Measurements from ENCODE around the gene SRRM4. TPM values are rescaled to one million over a fixed set of nuclear protein-coding genes. Genes with fewer than 3 reads are reported as not detected.

SRRM4 gene
- total and polyA plus RNA-seq, 3 donors from 2014 or later: 0.37 to 1.4 (median 0.79) TPM

DNA sequence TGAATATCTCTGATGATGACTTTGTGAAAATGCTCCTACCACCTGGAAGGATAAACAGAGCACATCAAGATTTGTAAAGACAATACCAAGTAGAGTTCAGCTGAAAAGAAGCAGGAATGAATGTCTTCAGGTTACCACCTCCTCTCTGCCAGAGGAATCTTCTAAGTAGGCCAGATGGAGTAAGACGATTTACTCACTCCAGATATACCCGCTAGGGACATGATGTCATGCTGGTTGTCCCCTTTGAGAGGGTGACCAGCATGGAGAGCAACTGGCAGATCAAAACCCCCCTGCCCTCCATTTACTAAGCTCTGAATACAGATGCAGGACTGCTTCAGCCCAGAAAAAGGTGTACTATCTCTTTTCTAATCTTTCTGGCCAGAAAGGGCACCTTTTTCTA, 158.1 kb downstream of the SRRM4 start:
- TF ChIP-seq, protein P1, sequence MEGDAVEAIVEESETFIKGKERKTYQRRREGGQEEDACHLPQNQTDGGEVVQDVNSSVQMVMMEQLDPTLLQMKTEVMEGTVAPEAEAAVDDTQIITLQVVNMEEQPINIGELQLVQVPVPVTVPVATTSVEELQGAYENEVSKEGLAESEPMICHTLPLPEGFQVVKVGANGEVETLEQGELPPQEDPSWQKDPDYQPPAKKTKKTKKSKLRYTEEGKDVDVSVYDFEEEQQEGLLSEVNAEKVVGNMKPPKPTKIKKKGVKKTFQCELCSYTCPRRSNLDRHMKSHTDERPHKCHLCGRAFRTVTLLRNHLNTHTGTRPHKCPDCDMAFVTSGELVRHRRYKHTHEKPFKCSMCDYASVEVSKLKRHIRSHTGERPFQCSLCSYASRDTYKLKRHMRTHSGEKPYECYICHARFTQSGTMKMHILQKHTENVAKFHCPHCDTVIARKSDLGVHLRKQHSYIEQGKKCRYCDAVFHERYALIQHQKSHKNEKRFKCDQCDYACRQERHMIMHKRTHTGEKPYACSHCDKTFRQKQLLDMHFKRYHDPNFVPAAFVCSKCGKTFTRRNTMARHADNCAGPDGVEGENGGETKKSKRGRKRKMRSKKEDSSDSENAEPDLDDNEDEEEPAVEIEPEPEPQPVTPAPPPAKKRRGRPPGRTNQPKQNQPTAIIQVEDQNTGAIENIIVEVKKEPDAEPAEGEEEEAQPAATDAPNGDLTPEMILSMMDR (IDR thresholded peaks at IDR 0.05): no peak
- TF ChIP-seq POLR2A (IDR thresholded peaks at IDR 0.05): no peak
- intact Hi-C loops (cut with DNase I; ENCODE audit: low total_unique reads): no loop called here
- DNase-seq: no peak
- Histone ChIP-seq H3K4me3 (no peak overlapping the region), H3K9me3 (no peaks in the 10 kb centered on the region), H3K4me1 (no peaks in the 10 kb centered on the region), H3K27me3 (no peaks in the 10 kb centered on the region), H3K36me3 (ENCODE audit: low read depth, missing control alignments) (no peaks in the 10 kb centered on the region), H3K27ac (no peak overlapping the region)
- WGBS, 2 donors: 73 to 81% methylated on average over 2 of the region's 2 CpGs

DNA sequence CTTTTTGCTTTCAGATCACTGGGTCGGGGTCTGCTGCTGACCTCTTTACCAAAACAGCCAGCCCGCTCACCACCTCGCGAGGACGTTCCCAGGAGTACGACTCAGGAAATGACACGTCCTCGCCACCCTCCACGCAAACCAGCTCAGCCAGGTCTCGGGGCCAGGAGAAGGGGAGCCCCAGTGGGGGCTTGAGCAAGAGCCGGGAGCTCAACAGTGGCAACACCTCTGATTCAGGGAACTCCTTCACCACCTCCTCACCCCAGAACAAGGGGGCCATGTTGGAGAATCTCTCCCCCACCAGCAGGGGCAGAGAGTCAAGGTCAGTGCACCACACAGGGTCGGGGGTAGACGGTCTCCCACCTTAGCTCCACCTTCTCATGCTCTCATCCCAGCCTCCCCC, 164.0 kb downstream of the SRRM4 start:
- Histone ChIP-seq H3K27me3 (no peaks in the 10 kb centered on the region), H3K4me1 (no peaks in the 10 kb centered on the region), H3K36me3 (ENCODE audit: low read depth, missing control alignments) (no peaks in the 10 kb centered on the region), H3K4me3 (no peak overlapping the region), H3K27ac (no peak overlapping the region), H3K9me3 (no peaks in the 10 kb centered on the region)
- no peak for DNase-seq
- intact Hi-C loops (cut with DNase I; ENCODE audit: low total_unique reads): no loop called here
- no peak for TF ChIP-seq POLR2A (IDR thresholded peaks at IDR 0.05)
- TF ChIP-seq, protein P1 (IDR thresholded peaks at IDR 0.05): no peak
- 64 to 68% methylated on average over 13 of the region's 13 CpGs for WGBS, 2 donors

DNA sequence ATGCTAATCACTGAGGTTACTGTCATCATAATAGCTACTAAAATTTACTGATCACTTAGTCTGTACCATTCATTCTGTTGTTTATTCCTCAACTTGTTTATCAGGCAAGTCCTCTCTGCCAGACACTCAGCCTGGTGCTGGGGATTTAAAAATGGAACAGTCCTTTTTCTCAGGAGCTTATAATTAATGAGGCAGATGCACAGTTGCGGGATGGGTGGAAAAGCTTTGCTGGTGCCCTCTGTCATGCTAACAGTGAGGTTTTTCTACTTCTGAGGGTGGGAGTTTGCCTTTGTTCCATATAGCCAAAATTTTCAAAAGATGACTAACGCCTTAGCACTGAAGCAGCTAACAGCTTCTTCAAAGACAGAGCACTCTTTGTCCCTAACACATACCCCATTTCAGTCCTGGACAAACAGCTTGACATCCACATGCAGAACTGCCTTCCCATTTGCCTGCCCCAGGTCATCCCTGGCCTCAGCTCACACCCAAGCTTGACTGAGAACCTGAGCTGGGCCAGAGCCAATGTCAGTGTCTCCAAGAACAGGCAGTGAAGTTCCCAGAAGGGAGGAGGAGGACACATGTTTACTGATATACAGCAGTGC, 166.6 kb downstream of the SRRM4 start:
- no peak overlapping the region for H3K27ac ChIP-seq
- no peak overlapping the region for H3K4me3 ChIP-seq
- peak; percentile 20 for DNase-seq
- WGBS, 2 donors: 50 to 64% methylated on average over 2 of the region's 2 CpGs
- intact Hi-C loops (cut with DNase I; ENCODE audit: low total_unique reads): no loop called here
- H3K4me1 ChIP-seq: no peaks in the 10 kb centered on the region
- no peak for TF ChIP-seq POLR2A (IDR thresholded peaks at IDR 0.05)
- TF ChIP-seq, protein P1 (IDR thresholded peaks at IDR 0.05): no peak
- no peaks in the 10 kb centered on the region for H3K27me3 ChIP-seq
- H3K9me3 ChIP-seq: no peaks in the 10 kb centered on the region
- H3K36me3 ChIP-seq (ENCODE audit: low read depth, missing control alignments): no peaks in the 10 kb centered on the region

DNA sequence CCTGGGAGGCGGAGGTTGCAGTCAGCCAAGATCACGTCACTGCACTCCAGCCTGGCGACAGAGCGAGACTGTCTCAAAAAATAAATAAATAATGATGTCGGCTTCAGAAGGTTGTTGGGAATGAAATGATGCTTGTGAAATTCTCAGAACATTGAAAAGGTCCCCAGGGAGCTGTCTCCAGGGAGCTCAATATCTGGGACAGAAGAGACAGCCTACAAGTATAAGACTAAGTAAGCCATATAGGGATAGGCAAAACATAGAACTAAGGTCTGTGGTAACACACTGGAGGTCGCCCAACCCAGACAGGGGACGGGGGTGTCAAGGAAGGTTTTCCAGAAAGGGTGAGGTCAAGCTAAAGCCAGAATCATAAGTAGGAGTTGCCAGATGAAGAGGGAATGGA, 167.9 kb downstream of the SRRM4 start:
- Histone ChIP-seq H3K9me3 (no peaks in the 10 kb centered on the region), H3K4me3 (no peak overlapping the region), H3K4me1 (no peaks in the 10 kb centered on the region), H3K27me3 (no peaks in the 10 kb centered on the region), H3K36me3 (ENCODE audit: low read depth, missing control alignments) (no peaks in the 10 kb centered on the region), H3K27ac (no peak overlapping the region)
- no peak for DNase-seq
- TF ChIP-seq, protein P1 (IDR thresholded peaks at IDR 0.05): no peak
- intact Hi-C loops (cut with DNase I; ENCODE audit: low total_unique reads): no loop called here
- WGBS, 2 donors: 90 to 94% methylated on average over 7 of the region's 7 CpGs

DNA sequence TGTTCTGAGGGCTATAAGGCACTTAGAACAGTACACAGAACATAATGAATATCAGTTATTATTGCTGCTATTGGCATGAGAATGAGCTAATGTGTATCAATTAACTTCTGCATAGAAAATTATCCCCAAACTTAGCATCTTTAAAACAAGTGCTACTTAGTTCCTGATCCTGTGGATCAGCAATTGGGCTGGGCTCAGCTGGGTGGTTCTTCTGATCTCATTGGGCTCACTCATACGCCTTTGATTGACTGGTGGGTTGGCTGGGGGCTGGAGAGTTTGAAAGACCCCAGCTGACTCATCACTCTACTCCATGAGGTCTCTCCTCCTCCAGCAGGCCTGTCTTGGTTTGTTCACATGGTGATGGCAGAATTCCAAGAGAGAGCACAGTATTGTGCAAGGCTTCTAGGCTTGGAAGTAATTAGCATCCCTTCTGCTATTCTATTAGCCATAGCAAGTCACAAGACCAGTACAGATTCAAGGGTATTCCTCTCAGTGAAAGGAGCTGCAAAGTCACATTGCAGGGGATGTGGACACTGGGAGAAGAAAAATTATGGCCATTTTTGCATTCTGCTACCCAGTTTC, 170.2 kb downstream of the SRRM4 start:
- intact Hi-C loops (cut with DNase I; ENCODE audit: low total_unique reads): no loop called here
- DNase-seq: no peak
- H3K27ac ChIP-seq: no peak overlapping the region
- WGBS, 2 donors: 100% methylated on average over 1 of the region's 1 CpG
- H3K4me1 ChIP-seq: no peaks in the 10 kb centered on the region
- no peak for TF ChIP-seq POLR2A (IDR thresholded peaks at IDR 0.05)
- TF ChIP-seq, protein P1 (IDR thresholded peaks at IDR 0.05): no peak
- H3K4me3 ChIP-seq: no peak overlapping the region
- H3K36me3 ChIP-seq (ENCODE audit: low read depth, missing control alignments): no peaks in the 10 kb centered on the region
- H3K9me3 ChIP-seq: no peaks in the 10 kb centered on the region
- no peaks in the 10 kb centered on the region for H3K27me3 ChIP-seq

Data from testis (tissue), 3 donors.